ENCODE results near the gene HIP1R.
"Not testable (repeated sequence)": the region's sequence is repeated elsewhere in the genome, so short reads cannot be mapped to it uniquely, and the experiment has no call there.

HIP1R gene

GRCh38 chr12:122886851-122887818 lies 51.9 kb downstream of the HIP1R start:
- TF ChIP-seq CTCF (conservative IDR thresholded peaks at IDR 0.05), result no peak
- H3K27ac ChIP-seq, result peak overlapping the region; percentile 88

- H3K27ac ChIP-seq, result peak overlapping the region; percentile 88
- TF ChIP-seq CTCF (conservative IDR thresholded peaks at IDR 0.05), result no peak
These were observed 52.6 kb downstream of the HIP1R start for GRCh38 chr12:122887819-122888212.

- H3K27ac ChIP-seq, result peak overlapping the region; percentile 88
- TF ChIP-seq CTCF (conservative IDR thresholded peaks at IDR 0.05), result no peak
These were observed 53.0 kb downstream of the HIP1R start for GRCh38 chr12:122888232-122888752.

GRCh38 chr12:122889761-122890520 lies 54.7 kb downstream of the HIP1R start:
- TF ChIP-seq CTCF (conservative IDR thresholded peaks at IDR 0.05), result no peak
- H3K27ac ChIP-seq, result peak overlapping the region; percentile 88

GRCh38 chr12:122891661-122892525 lies 56.6 kb downstream of the HIP1R start:
- no peak overlapping the region for H3K27ac ChIP-seq

GRCh38 chr12:122892724-122893123 lies 57.5 kb downstream of the HIP1R start:
- not testable (repeated sequence) for H3K27ac ChIP-seq

More at GRCh38 chr12:122891661-122892525, 56.6 kb downstream of the HIP1R start:
- no peak for TF ChIP-seq CTCF (conservative IDR thresholded peaks at IDR 0.05)

Measured in VCaP (cell line).